GM10266 (cell line): ENCODE data around the gene MBOAT1.

ENCODE experiments used
- DNase-seq: peaks from one replicate; pipeline ENCODE4 v3.0.0; 2012; ENCODE audit errors: extremely low spot score
- TF ChIP-seq, protein P1 (sequence below): IDR thresholded peaks from 2 replicates; pipeline ENCODE4 v1.5.1; 2012; ENCODE audit warnings: mild to moderate bottlenecking, low read depth; ENCODE audit not compliant: control insufficient read depth, insufficient read depth; ENCODE audit errors: missing control alignments

Gene MBOAT1

GRCh38 chr6:20233007-20233730 lies 20.9 kb upstream of the MBOAT1 start:
- no peak for DNase-seq
- TF ChIP-seq, protein P1, sequence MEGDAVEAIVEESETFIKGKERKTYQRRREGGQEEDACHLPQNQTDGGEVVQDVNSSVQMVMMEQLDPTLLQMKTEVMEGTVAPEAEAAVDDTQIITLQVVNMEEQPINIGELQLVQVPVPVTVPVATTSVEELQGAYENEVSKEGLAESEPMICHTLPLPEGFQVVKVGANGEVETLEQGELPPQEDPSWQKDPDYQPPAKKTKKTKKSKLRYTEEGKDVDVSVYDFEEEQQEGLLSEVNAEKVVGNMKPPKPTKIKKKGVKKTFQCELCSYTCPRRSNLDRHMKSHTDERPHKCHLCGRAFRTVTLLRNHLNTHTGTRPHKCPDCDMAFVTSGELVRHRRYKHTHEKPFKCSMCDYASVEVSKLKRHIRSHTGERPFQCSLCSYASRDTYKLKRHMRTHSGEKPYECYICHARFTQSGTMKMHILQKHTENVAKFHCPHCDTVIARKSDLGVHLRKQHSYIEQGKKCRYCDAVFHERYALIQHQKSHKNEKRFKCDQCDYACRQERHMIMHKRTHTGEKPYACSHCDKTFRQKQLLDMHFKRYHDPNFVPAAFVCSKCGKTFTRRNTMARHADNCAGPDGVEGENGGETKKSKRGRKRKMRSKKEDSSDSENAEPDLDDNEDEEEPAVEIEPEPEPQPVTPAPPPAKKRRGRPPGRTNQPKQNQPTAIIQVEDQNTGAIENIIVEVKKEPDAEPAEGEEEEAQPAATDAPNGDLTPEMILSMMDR = no peak

GRCh38 chr6:20232188-20232587 lies 19.9 kb upstream of the MBOAT1 start:
- DNase-seq = no peak
- TF ChIP-seq, protein P1 = no peak

- TF ChIP-seq, protein P1 = no peak
- DNase-seq = no peak
These were observed 18.3 kb upstream of the MBOAT1 start for GRCh38 chr6:20230401-20231119.

DNA sequence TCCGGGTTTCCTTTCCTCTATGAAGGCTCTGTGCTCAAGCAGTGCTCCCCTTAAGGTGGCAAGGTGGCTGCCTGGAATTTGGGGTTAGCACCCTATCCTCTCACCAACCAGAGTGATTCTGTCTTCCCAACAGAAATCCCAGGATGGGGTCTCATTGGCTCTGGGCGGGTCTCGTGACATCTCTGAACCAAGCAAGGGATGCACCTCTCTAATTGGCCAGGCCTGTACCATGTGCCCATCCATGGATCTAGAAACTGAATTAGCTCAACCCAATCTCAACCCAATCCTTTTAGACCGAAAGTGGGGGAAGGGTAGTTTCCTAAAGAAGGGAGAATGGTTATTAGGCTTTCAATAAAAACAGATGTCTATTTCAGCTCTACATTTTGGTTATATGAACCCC lies 17.6 kb upstream of the MBOAT1 start:
- DNase-seq = no peak
- TF ChIP-seq, protein P1 = no peak

DNA sequence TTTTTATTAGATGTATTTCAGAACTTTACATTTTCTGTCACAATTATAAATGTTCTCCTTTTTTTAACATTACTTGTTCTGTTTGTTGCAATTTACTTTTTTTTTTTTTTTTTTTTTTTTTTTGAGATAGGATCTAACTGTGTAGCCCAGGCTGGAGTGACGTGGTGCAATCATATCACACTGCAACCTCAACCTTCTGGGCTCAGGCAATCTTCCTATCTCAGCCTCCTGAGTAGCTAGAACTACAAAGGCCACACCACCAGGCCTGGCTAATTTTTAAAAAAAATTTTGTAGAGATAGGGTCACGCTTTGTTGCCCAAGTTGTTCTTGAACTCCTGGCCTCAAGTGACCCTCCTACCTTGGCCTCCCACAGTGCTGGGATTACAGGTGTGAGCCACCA lies 15.1 kb upstream of the MBOAT1 start:
- no peak for DNase-seq
- TF ChIP-seq, protein P1 = no peak

- DNase-seq = no peak
- TF ChIP-seq, protein P1 = no peak
These were observed 10.9 kb upstream of the MBOAT1 start for GRCh38 chr6:20223141-20223540.

GRCh38 chr6:20221421-20221820 lies 9.2 kb upstream of the MBOAT1 start:
- DNase-seq = no peak
- TF ChIP-seq, protein P1 = no peak
